GM18870 (cell line): Measurements from ENCODE around the gene EIF4EBP3.

ENCODE experiments used
- ATAC-seq: cut with Tn5 transposase; IDR thresholded peaks from one replicate; pipeline ENCODE4 v1.9.1; 2021; ENCODE audit warnings: moderate library complexity; ENCODE audit not compliant: unreplicated experiment

The EIF4EBP3 gene

GRCh38 chr5:140547508-140548299 lies at the start of gene EIF4EBP3:
Gene EIF4EBP3 (plus strand): TSS chr5:140547662. CDS start chr5:140547738, 76 bp downstream.
- ATAC-seq = peak; percentile 91

DNA sequence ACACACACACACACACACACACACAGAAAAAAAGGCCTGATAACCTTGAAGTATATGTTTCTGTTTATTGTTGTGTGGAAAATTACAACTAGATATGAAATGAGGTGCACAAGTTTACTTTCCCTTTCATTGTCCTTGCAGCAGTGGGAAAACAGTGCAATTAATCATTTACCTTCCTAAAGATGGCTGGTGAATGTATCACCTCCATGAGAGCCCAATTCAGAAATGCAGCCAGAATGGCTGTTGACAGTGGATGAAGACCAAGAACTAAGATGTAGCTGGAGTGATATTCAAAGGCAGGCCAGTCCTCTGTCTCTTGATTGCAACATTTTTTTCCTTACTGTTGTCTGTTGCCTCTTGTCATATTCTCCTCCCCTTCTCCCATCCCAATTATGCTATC lies 49.6 kb upstream of the EIF4EBP3 start:
- no peak for ATAC-seq

GRCh38 chr5:140498591-140498990 lies 48.9 kb upstream of the EIF4EBP3 start:
- no peak for ATAC-seq

DNA sequence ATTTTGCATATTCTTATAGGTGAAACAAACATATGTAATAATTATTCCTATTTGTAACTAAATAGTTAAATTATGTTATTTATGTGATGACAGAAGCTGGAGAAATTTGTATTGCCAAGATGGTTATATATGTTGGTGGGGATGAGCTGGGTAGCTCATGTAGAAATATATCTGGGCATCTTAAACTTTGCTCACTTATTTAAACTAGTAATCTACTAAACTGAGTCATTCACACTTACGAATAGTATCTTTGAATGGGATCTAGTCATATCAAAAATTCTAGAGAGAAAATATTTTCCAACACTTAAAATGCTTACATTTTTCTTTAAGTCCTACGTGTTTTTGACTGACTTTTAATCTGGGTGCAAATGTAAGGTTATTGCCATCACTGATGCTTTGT lies 44.6 kb upstream of the EIF4EBP3 start:
- ATAC-seq = no peak

DNA sequence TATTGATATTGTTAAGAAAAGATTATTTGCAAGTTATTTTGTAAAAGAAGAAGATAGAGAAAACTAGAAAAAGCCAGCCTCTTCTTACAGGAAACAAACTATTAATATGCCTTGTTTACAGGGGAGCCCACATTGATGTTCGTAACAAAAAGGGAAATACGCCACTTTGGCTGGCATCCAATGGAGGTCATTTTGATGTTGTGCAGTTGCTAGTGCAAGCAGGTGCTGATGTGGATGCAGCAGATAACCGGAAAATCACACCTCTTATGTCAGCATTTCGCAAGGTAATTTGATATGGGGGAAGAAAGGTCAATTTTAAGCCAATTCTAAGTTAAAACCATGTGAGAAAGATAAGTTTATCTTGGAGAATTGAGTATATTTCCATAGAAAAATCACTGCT lies 37.6 kb upstream of the EIF4EBP3 start:
- no peak for ATAC-seq

- ATAC-seq = no peak
These were observed 34.3 kb upstream of the EIF4EBP3 start for GRCh38 chr5:140513124-140513523.

GRCh38 chr5:140524003-140524402 lies 23.5 kb upstream of the EIF4EBP3 start:
- no peak for ATAC-seq

DNA sequence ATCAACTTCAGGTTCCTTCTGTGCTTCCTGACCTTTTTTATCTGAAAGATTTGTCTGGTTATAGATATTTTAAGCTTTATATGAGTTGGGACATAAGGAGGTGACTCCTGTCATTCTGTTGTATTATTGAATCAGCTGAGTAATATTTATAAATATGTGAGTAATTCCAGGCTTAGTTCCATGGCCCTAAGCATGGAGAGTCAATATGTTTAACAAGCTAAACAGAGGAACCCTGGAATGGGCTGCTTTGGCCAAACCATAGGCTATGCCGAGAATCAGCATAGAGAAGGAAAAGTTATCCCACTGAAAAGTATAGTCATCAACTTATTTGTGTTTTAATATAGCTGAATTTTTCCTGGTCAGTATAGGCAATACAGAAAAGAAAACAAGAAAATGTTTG lies 7.2 kb upstream of the EIF4EBP3 start:
- no peak for ATAC-seq

DNA sequence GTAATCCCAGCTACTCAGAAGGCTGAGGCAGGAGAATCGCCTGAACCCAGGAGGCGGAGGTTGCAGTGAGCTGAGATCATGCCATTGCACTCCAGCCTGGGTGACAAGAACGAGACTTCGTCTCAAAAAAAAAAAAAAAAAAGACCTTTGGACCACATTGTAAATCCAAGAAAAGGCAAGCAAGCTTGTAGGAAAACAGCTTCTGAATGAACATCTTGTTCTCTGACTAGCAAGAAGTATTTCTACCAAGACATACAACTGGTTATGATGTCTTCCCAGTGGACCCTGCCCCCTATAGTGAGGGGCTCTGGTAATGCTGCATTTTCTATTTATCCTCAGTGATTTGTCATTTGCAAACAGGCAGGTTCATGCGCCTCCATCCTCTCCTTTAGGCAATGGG lies 4.5 kb upstream of the EIF4EBP3 start:
- ATAC-seq = no peak

GRCh38 chr5:140544986-140545385 lies 2.5 kb upstream of the EIF4EBP3 start:
- no peak for ATAC-seq

- no peak for ATAC-seq
These were observed 1.9 kb upstream of the EIF4EBP3 start for GRCh38 chr5:140545606-140546005.

DNA sequence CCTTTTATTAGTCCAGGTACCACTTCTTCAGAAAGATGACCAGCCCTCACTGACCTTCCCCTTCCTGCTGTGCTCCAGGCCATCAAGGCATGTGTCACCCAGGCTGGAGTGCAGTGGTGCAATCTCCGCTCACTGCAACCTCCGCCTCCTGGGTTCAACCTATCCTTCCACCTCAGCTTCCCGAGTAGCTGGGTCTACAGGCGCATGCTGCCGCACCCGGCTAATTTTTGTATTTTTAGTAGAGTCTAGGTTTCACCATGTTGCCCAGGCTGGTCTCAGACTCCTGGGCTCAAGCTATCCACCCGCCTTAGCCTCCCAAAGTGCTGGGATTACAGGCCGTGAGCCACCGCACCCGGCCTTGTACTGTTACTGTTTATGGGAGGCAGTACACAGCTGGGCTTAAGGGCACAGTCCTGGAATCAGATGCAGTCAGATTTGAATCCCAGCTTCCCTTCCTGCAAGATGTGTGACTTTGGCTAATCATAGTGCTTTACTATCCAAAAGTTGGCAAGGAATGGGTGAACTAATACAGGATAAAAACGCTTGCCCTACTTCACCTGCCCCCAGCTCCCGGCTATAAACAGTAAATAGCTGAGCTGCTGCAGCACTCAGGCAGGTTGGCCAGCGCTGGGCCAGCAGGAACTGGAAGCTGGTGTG lies 483 bp upstream of the EIF4EBP3 start:
- ATAC-seq = peak; percentile 2

DNA sequence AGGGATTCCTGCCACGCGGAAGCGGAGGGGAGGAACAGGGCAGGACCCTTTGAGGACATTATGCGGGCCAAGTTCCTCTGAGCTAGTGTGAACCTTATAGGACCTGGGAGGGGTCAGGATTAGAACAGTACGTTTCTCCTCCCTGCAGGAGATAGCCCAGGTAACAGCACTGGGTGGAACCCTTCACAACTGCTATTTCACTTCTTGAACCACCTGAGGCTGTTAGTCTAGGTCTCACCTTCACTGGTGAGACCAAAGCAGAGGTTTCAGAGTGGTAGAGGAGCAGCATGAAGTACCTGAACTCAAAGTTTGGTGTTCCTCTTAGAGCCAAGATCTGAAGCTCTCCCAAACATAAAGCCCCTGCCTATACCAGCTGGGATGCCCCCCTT lies 832 bp downstream of the EIF4EBP3 start:
- ATAC-seq = peak; percentile 4

DNA sequence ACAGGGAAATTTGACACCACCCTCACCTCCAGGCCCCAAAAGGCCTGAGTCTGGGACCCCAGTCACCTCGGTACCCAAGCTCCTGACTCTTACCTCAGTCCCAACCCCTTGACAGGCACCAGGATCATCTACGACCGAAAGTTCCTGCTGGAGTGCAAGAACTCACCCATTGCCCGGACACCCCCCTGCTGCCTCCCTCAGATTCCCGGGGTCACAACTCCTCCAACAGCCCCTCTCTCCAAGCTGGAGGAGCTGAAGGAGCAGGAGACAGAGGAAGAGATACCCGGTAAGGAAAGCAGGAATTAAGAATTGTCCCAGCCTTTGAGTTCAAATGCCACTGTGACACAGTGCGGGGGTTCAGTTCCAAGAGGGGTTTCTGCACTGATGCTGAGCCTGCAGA lies 1.3 kb downstream of the EIF4EBP3 start:
- no peak for ATAC-seq

DNA sequence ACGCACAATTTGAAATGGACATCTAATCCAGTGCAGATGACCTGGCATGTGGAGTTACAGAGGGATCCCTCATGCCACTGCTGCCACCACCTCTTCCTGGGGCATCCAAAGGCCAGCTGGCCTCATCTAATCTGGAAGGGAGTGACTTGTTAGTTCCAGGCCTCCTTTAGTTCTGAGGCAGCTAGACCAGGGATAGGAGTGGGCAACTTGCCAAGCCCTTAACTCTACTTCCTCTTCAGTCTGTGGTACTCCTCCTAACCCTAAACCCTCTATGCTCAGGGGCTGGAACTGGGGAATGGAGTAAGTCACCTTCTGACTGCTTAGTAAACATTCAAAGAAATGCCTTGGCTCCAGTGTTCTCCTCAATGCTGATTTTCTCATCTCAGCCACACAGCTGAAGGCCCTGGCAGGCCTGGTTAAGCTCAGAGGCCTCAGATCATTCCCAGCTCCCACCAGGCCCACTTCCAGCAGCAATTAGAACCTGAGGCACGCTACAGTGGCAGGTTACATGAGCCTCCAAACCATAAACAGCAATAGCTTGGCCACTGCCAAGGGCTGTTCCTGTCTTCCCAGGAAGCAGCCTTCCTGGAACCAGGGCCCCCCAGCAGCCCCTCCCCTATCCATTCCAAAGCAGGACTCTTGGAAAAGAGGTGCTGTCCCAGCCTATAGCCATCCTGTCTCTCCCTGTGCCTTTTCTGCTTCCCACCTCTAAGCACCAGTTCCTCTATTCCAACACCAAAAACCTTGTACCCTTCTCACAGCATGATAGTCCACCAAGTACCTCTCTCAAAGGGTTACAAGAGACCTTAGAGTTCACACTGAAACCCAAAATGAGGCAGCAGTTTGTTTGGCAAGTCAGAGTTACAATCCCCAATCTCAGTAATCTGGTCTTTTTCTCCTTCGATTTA lies 2.0 kb downstream of the EIF4EBP3 start:
- no peak for ATAC-seq

GRCh38 chr5:140550147-140551079 lies 3.0 kb downstream of the EIF4EBP3 start:
- ATAC-seq = no peak

- no peak for ATAC-seq
These were observed 4.4 kb downstream of the EIF4EBP3 start for GRCh38 chr5:140551872-140552271.

DNA sequence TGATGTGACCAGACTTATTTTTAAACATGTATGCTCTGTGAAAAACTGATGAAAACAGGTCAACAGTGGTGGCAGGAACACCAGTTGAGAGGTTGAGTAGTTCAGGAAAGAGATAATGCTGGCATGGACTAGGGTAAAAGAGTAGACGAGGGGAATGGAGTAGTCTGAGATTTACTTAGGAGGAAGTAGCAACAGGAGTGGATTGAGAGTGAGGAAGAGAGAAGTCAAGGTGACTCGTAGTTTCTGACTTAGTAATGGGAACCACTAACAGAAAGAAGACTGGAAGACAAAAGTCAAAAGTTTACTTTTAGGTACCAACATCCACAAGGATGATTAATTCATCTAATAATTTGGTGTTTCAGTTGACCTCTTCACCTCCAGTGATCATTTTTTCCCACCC lies 6.2 kb downstream of the EIF4EBP3 start:
- ATAC-seq = no peak

DNA sequence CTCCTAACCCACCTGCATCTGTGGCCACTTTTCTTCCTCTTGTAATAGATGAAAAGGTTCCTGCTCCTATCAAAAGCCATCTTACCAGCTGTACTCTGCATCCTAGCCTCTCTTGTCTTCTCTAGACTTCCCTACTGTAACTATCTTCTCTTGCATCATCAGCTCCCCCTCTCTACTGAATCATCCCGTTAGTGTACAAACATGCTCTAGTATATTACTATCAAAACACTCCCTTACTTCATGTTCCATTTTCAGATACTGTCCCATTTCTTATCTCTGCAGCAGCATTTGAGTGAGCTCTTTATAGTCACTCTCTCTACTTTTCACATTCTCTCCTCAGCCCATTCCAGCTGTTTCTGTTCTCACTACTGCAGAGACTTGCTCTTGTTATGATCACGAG lies 7.0 kb downstream of the EIF4EBP3 start:
- no peak for ATAC-seq

- ATAC-seq = no peak
These were observed 8.4 kb downstream of the EIF4EBP3 start for GRCh38 chr5:140555747-140556312.
